CD4-positive, alpha-beta memory T cell (primary cell): Measurements from ENCODE around the gene SYT7. TPM values are rescaled to one million over a fixed set of nuclear protein-coding genes. Genes with fewer than 3 reads are reported as not detected.

Experiments
- CTCF ChIA-PET: fragments of 350-600 bp; sonication (Branson Sonifier 250); formaldehyde crosslinking; loops from one replicate; lab custom pipeline; 2021; ENCODE audit warnings: inconsistent platforms; ENCODE audit not compliant: partially characterized antibody; lab: Charles Lee
- POLR2A ChIA-PET: fragments of 350-600 bp; sonication (Branson Sonifier 250); formaldehyde crosslinking; loops from one replicate; lab custom pipeline; 2021; ENCODE audit not compliant: partially characterized antibody; lab: Charles Lee
- DNase-seq, 5 donors: peaks; one replicate each; pipeline versions ENCODE4 v3.0.0 to v3.0.0-alpha.2; 2020 to 2022; ENCODE audit warnings: mixed read lengths in 1 of 5
- H3K27ac ChIP-seq: one replicate; pipeline ENCODE4 v1.7.0; 2013; ENCODE audit warnings: low read depth, low read length
- H3K27me3 ChIP-seq: 2 replicates; pipeline ENCODE4 v1.7.0; 2013; ENCODE audit warnings: mild to moderate bottlenecking, low read length, moderate library complexity; ENCODE audit not compliant: insufficient read depth
- H3K36me3 ChIP-seq: 2 replicates; pipeline ENCODE4 v1.7.0; 2013; ENCODE audit warnings: mild to moderate bottlenecking, low read length, moderate library complexity; ENCODE audit not compliant: insufficient read depth
- H3K4me1 ChIP-seq: 2 replicates; pipeline ENCODE4 v1.7.0; 2013; ENCODE audit warnings: mild to moderate bottlenecking, low read length, moderate library complexity; ENCODE audit not compliant: insufficient read depth
- H3K4me3 ChIP-seq, 2 donors: one replicate each; pipeline ENCODE4 v1.7.0; 2013; ENCODE audit warnings: low read length in 2 of 2, mild to moderate bottlenecking in 1 of 2
- H3K9me3 ChIP-seq, 2 donors: one replicate each; pipeline ENCODE4 v1.7.0; 2013; ENCODE audit warnings: low read length in 2 of 2, control low read depth in 1 of 2; ENCODE audit not compliant: control insufficient read depth in 1 of 2
- H3K27ac Mint-ChIP-seq, 7 donors: one replicate each; pipeline ENCODE4 v1.8.0; 2020 to 2021; ENCODE audit warnings: mixed read lengths in 7 of 7, mild to moderate bottlenecking in 6 of 7, inconsistent platforms in 3 of 7, moderate library complexity in 3 of 7
- H3K27me3 Mint-ChIP-seq, 2 donors: one replicate each; pipeline ENCODE4 v1.8.0; 2020 to 2021; ENCODE audit warnings: mixed read lengths in 2 of 2
- H3K36me3 Mint-ChIP-seq, 2 donors: one replicate each; pipeline ENCODE4 v1.8.0; 2020 to 2021; ENCODE audit warnings: mixed read lengths in 2 of 2, inconsistent platforms in 1 of 2, mild to moderate bottlenecking in 1 of 2
- H3K4me1 Mint-ChIP-seq, 4 donors: one replicate each; pipeline ENCODE4 v1.8.0; 2020 to 2021; ENCODE audit warnings: mixed read lengths in 4 of 4, mild to moderate bottlenecking in 1 of 4
- H3K4me3 Mint-ChIP-seq, 8 donors: one replicate each; pipeline ENCODE4 v1.8.0; 2020 to 2021; ENCODE audit warnings: mixed read lengths in 8 of 8, mild to moderate bottlenecking in 7 of 8, moderate library complexity in 6 of 8, inconsistent platforms in 3 of 8
- H3K9me3 Mint-ChIP-seq, 8 donors: one replicate each; pipeline ENCODE4 v1.8.0; 2020 to 2021; ENCODE audit warnings: mixed read lengths in 8 of 8, mild to moderate bottlenecking in 5 of 8, inconsistent platforms in 3 of 8, moderate library complexity in 1 of 8
- intact Hi-C: fragments of 100-400 bp; cut with micrococcal nuclease; formaldehyde crosslinking; loops from one replicate; pipeline ENCODE4 v1.15.1; 2023
- polyA plus RNA-seq, 2 donors: library from polyadenylated mRNA; unstranded; fragments of 300-500 nt; fragmentation: Illumina TruSeq; gene quantifications; one replicate each; pipeline ENCODE4 v1.2.3, GENCODE V29; 2021
- total RNA-seq, 2 experiments: library from RNA; stranded (reverse); gene quantifications; one replicate each; pipeline ENCODE4 v1.2.3, GENCODE V29; 2021

SYT7 gene
- total and polyA plus RNA-seq, 4 experiments from 2014 or later: not detected

DNA sequence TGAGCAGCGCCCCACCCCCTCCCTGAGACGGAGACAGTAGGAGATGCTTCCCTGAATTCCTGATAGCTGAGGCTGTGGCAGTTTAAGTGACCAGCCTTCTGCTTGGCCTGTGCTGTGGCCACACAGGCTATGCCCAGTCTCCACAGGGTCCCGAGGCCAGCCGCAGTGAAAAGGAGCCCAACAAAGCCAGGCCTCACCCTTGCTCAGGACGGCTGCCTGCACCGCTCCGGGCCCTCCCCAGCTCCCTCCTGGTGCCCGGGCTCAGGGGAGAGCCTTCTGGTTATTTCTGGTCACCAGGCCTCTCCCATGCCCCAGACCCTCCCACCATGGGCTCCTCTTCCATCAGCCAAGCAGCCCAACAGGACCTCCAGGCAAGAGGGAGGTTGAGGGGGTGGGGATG lies 43.5 kb downstream of the SYT7 start:
- Mint-ChIP-seq H3K4me1 (peaks cover 0 to 1% (median 0%) of the 10 kb centered on the region in 4 donors), H3K27ac (no peak overlapping the region), H3K36me3 (no peaks in the 10 kb centered on the region), H3K27me3 (peaks cover 8 to 25% of the 10 kb centered on the region in 2 donors), H3K4me3 (no peak overlapping the region), H3K9me3 (no peaks in the 10 kb centered on the region)
- Histone ChIP-seq H3K27me3 (no peaks in the 10 kb centered on the region), H3K4me3 (no peak overlapping the region), H3K4me1 (no peaks in the 10 kb centered on the region), H3K36me3 (no peaks in the 10 kb centered on the region), H3K9me3 (no peaks in the 10 kb centered on the region), H3K27ac (no peak overlapping the region)
- DNase-seq: no peak
- POLR2A ChIA-PET: no interaction called here
- CTCF ChIA-PET: interaction anchor here (1.0 kb wide), 1 partner anchor 21 kb away, joined by 3 read pairs; no protein-coding TSS in a partner anchor
- intact Hi-C loops: no loop called here

- Histone ChIP-seq H3K4me1 (no peaks in the 10 kb centered on the region), H3K4me3 (no peak overlapping the region), H3K27ac (no peak overlapping the region), H3K27me3 (no peaks in the 10 kb centered on the region), H3K9me3 (no peaks in the 10 kb centered on the region), H3K36me3 (no peaks in the 10 kb centered on the region)
- Mint-ChIP-seq H3K27me3 (peaks cover 7 to 25% of the 10 kb centered on the region in 2 donors), H3K4me1 (peaks cover 0 to 1% (median 0%) of the 10 kb centered on the region in 4 donors), H3K27ac (no peak overlapping the region), H3K9me3 (no peaks in the 10 kb centered on the region), H3K4me3 (no peak overlapping the region), H3K36me3 (no peaks in the 10 kb centered on the region)
- intact Hi-C loops: no loop called here
- CTCF ChIA-PET: interaction anchor here (1.0 kb wide), 1 partner anchor 20 kb away, joined by 3 read pairs; no protein-coding TSS in a partner anchor
- DNase-seq: no peak
- POLR2A ChIA-PET: no interaction called here
Measured at GRCh38 chr11:61536676-61537270, 44.1 kb downstream of the SYT7 start.

DNA sequence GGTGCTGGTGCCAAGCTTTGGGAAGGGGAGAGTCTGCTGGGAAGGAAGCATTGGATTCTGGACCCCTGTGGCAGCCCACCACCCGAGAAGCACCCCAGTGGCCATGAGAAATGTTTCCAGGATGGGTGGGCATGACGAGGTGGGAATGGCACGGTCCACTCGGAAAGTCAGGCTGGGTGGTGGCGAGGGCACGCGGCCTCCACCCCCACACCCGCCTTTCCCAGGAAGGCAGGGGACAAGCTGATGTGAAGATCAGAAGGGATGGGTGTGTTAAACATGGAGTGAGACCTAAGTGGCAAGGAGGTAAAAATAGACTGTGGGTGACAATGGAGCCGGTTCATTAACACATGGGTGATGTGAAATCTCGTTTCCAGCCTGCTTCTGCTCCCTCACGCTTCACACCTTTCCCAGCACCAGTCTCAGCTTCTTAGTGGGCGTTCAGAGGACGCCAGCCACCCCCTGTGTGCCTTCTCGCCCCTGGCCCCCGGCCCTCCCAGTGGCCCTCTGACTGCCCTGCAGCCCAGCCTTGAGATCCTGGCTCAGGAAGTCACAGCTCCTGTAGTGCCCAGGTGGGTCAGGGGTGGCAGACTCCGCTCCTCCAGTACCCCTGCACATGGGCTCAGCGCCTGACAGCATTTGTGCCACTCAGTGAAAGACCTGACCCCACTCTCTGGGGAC lies 44.7 kb downstream of the SYT7 start:
- Mint-ChIP-seq H3K36me3 (no peaks in the 10 kb centered on the region), H3K27me3 (peaks cover 5 to 25% of the 10 kb centered on the region in 2 donors), H3K27ac (no peak overlapping the region), H3K9me3 (no peaks in the 10 kb centered on the region), H3K4me3 (no peak overlapping the region), H3K4me1 (peaks cover 0 to 1% (median 0%) of the 10 kb centered on the region in 4 donors)
- ChIA-PET CTCF (interaction anchor here (1.0 kb wide), 1 partner anchor 19 kb away, joined by 3 read pairs; no protein-coding TSS in a partner anchor), POLR2A (no interaction called here)
- H3K9me3 ChIP-seq: no peaks in the 10 kb centered on the region
- H3K36me3 ChIP-seq: no peaks in the 10 kb centered on the region
- no peak overlapping the region for H3K27ac ChIP-seq
- intact Hi-C loops: no loop called here
- H3K4me1 ChIP-seq: no peaks in the 10 kb centered on the region
- no peaks in the 10 kb centered on the region for H3K27me3 ChIP-seq
- no peak overlapping the region for H3K4me3 ChIP-seq
- no peak for DNase-seq

- Mint-ChIP-seq H3K36me3 (no peaks in the 10 kb centered on the region), H3K9me3 (no peaks in the 10 kb centered on the region), H3K4me1 (peaks cover 0 to 1% (median 0%) of the 10 kb centered on the region in 4 donors), H3K27me3 (peaks cover 5 to 29% of the 10 kb centered on the region in 2 donors), H3K4me3 (no peak overlapping the region), H3K27ac (no peak overlapping the region)
- ChIA-PET POLR2A (no interaction called here), CTCF (no interaction called here)
- no peaks in the 10 kb centered on the region for H3K4me1 ChIP-seq
- no peaks in the 10 kb centered on the region for H3K9me3 ChIP-seq
- intact Hi-C loops: no loop called here
- DNase-seq: no peak
- no peak overlapping the region for H3K4me3 ChIP-seq
- no peaks in the 10 kb centered on the region for H3K36me3 ChIP-seq
- no peak overlapping the region for H3K27ac ChIP-seq
- H3K27me3 ChIP-seq: no peaks in the 10 kb centered on the region
Measured at GRCh38 chr11:61534933-61535839, 45.7 kb downstream of the SYT7 start.

DNA sequence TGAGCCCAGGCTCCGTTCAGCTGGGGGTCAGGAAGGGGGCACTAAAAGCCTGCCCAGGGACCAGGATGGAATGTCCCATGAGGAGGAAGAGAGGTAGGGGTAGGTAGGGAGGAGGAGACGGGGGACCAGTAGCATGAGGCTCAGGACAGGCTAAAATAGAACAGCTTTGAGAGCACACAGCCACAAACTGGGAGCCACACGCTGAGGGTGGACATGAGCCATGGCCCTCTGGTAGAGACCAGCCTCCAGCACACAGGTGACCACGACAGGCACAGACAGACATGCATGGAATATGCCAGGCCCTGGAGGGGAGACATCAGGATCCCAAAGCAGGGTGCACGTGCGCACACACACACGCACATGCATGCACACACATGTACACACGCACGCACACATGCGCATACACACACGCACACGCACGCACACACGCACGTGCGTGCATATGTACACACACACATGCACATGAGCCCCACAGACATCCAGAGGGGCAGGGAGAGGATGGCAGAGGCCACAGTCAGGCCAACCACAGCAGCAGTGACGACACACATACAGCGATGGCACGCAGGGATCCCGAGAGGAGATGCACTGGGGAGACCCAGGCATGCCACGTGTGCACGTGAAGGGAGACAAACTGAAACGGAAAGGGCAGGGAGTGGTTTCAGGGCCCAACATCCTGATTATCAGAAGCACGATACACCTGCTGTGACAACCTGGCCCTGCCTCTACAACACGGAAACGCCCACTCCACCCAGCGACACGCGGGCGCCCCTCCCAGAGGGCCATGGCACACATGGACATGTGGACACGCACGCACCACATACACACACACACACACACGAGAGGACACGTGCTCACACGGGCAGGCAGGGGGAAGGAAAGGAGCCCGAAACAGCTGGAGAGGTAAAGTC lies 46.6 kb downstream of the SYT7 start:
- Histone ChIP-seq H3K4me3 (no peak overlapping the region), H3K4me1 (no peaks in the 10 kb centered on the region), H3K27me3 (no peaks in the 10 kb centered on the region), H3K36me3 (no peaks in the 10 kb centered on the region), H3K27ac (no peak overlapping the region), H3K9me3 (no peaks in the 10 kb centered on the region)
- Mint-ChIP-seq H3K4me1 (peaks cover 0 to 1% (median 0%) of the 10 kb centered on the region in 4 donors), H3K4me3 (no peak overlapping the region), H3K27me3 (peaks cover 5 to 24% of the 10 kb centered on the region in 2 donors), H3K27ac (peak overlapping the region in 1 of 7 donors; percentile 55), H3K9me3 (no peaks in the 10 kb centered on the region), H3K36me3 (no peaks in the 10 kb centered on the region)
- DNase-seq: no peak
- intact Hi-C loops: no loop called here
- ChIA-PET CTCF (interaction anchor here (1.5 kb wide), 1 partner anchor 17 kb away, joined by 9 read pairs; no protein-coding TSS in a partner anchor), POLR2A (no interaction called here)

DNA sequence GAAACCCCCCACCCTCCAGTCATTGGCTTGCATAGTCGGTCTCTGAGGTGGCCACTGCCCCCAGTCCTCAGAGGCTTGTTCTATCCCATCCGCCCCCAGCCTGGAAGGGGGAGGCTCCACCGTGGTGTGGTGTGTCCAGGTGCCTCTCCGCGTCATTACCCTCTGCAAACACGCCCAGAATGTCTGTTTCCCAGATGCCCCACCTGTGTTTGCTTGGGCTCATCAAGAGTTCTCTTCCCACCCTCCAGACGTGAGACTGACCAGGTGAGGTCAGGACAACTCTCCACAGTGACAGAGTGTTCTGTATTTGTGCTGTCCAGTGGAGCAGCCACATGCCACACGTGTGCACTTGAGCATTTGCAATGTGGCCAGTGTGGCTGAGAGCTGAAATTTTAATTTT lies 47.5 kb downstream of the SYT7 start:
- H3K4me1 Mint-ChIP-seq: peaks cover 0 to 1% (median 0%) of the 10 kb centered on the region in 4 donors
- no peaks in the 10 kb centered on the region for H3K9me3 ChIP-seq
- H3K27me3 Mint-ChIP-seq: peaks cover 4 to 22% of the 10 kb centered on the region in 2 donors
- H3K4me1 ChIP-seq: no peaks in the 10 kb centered on the region
- no peaks in the 10 kb centered on the region for H3K9me3 Mint-ChIP-seq
- no peaks in the 10 kb centered on the region for H3K27me3 ChIP-seq
- no peaks in the 10 kb centered on the region for H3K36me3 ChIP-seq
- CTCF ChIA-PET: interaction anchor here (1.2 to 1.5 kb wide), 2 partner anchors 11 to 16 kb away, joined by 3 to 9 read pairs; no protein-coding TSS in a partner anchor
- H3K4me3 Mint-ChIP-seq: no peak overlapping the region
- POLR2A ChIA-PET: no interaction called here
- DNase-seq: no peak
- no peak overlapping the region for H3K27ac ChIP-seq
- intact Hi-C loops: no loop called here
- H3K4me3 ChIP-seq: no peak overlapping the region
- no peaks in the 10 kb centered on the region for H3K36me3 Mint-ChIP-seq
- no peak overlapping the region for H3K27ac Mint-ChIP-seq
